Cardiac ventricle fibroblast (primary cell): Measurements from ENCODE around the gene HSPA12B. TPM values are rescaled to one million over a fixed set of nuclear protein-coding genes. Genes with fewer than 3 reads are reported as not detected.

Experiments
- total RNA-seq: library from RNA; depleted of rRNA; stranded (reverse); fragments of >200 nt; gene quantifications from 2 replicates; pipeline ENCODE4 v1.2.3, GENCODE V29; 2015

The HSPA12B gene
- 1.1 and 1.3 TPM in 2 replicates for total RNA-seq

DNA sequence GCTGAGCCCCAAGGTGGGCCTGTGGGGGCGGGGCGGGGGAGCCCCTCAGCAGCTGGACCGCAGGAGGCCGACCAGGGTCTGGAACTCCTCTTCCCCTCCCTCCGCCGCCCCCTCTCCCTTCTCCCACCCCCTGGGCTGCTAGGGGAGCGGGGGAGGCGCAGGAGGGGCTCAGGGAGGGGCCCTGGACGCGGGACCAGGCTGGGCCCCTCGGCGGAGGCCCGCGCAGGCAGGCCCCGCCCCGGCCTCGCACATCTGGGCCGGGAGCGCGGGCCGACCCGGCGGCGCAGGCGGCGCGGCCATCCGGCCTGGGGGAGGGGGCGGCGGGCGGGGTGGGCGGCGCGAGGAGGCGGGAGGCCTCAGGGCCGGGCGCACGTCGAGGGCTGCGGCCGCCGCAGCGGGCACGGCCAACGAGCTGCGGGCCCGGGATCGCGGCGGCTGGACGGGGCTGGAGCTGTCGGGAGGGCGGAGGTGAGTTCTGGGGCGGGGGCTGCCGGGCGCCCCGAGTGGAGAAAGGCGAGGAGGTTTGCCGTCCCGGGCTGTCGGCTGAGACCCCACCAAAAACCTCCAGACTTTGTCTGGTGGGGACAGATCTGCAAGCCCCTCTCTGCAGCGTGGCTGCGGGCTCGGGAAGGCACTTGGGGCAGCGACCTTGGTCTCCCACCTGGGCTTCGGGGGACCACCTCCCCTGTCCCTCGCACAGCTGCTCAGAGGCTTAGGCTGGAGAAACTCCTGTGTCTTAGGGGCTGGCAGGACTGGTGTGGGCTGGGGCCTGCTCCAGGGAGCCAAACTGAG, at the start of gene HSPA12B:
Gene HSPA12B, plus strand, starts transcription at position 359 of the 792 bp plus-strand sequence. CDS start 5,990 bp downstream, outside the sequence.

DNA sequence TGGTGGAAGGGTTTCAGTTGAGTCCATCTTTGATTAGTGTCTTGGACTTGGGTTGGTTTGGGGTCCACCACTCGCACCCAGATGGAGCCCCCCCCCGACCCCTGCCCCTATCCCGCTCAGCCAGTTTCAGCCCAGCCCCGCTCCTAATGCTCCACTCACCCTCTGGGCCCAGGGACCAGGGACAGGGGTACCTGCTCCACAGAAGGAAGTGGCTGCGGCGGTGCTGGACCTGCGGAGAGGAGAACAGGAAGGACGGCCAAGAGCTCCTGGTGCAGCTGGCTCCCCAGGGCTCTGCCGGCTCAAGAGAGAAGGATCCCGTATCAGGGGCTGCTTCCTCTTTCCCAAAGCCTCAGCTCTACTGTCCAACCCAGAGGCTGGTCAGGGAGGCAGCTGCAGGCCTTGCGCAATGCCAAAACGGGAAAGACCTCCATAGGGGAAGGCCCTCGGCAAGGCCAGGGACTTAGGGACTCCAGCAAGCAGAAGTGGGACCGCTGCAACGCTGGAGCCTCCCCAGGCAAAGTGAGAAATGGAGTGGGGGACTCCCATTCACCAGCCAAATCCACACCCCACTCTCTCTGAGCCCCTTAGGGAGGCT, 20.1 kb upstream of the HSPA12B start, which contains the start of gene SIGLEC1:
Gene SIGLEC1, minus strand, starts transcription at position 322 of the 595 bp plus-strand sequence. CDS start 5,472 bp downstream, outside the sequence.

GRCh38 chr20:3767427-3768341, 35.2 kb downstream of the HSPA12B start, which contains the start of gene ADISSP:
TSS of gene ADISSP (minus strand) at chr20:3767753. CDS start at chr20:3760100, 7,653 bp downstream.

GRCh38 chr20:3781153-3781910, 48.8 kb downstream of the HSPA12B start, which contains the start of gene SPEF1:
TSS of gene SPEF1 (minus strand) at chr20:3781448. CDS start at chr20:3781287, 161 bp downstream.

DNA sequence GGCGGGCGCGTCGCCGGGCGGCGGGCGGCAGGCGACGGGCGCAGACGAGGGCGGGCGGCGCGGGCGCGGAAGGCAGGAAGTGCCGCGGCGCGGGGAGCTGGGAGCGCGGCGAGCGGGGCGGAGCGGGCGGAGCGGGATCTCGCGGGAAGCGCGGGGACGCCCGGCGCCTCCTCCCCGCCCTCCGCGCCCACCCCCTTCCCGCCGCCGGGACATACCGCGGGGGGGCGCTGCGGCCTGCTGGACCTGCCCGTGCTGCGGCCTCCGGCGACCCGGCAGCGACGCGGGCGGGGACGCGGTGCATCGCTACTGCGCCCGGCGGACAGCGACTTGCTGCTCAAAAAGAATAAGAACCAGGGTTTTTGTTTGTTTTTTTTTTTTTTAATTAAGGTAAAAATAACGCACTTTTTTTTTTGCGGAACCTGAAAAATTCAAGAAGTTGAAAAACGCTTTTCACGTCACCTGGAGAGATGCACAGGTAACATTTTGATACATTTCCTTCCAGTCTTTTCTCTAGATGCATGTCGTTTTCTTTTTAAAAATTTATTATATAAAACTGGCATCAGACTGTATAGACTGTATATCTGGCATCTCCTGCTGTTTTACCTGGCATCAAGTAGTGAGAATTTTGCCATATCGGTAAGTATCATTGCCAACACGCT, 54.3 kb downstream of the HSPA12B start, which contains the start of gene CENPB:
Gene CENPB, minus strand, starts transcription at position 76 of the 659 bp plus-strand sequence. CDS start 257 bp downstream, outside the sequence.

DNA sequence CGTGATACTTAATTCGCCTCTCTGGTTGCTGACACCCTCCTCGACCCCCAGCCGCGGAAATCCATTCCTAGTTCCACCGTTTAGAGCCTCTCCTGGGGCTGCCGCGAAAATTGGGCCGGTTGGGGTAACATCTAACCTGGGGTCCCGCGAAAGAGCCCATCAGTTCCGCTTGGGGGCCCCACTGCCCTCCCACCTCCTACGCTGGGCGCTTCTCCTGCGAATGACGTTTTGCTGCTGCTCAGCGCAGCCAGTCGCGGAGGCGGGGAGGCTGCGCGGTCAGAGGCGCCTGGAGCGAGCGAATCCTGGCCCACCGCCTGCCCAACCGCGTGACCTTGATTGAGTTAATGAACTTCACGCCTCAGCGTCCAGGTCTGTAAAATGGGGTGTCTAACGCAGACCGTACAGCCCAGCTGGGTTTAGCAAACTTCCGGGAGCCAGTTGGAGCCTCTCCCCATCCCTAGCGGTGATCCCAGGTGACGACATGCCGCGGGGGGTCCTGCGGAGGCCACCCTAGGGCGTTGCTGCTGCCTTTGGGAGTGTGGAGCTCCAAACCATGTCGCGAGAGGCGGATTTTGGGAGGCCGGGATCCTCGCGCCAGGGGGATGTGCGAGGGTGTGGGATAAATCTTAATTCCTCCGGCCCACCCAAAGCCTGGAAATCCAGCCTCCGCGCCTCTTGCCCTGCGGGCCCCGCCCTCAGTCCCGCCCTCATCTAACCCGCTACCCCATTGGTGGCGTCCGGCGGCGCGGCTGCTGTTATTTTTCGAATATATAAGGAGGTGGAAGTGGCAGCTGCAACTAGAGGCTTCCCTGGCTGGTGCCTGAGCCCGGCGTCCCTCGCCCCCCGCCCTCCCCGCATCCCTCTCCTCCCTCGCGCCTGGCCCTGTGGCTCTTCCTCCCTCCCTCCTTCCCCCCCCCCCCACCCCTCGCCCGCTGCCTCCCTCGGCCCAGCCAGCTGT, 63.3 kb downstream of the HSPA12B start, which contains the start of gene CDC25B:
Gene CDC25B, plus strand, starts transcription at position 800 of the 958 bp plus-strand sequence. CDS start 222 bp downstream, outside the sequence.

Other genes with a start within 250 kb of the HSPA12B start
- not detected in 2 replicates for gene GFRA4, start 69.3 kb upstream of the HSPA12B start, total RNA-seq
- gene ADAM33, start 50.7 kb upstream of the HSPA12B start, total RNA-seq: 14.1 and 14.8 TPM in 2 replicates
- gene SIGLEC1, start 20.1 kb upstream of the HSPA12B start, total RNA-seq: not detected in 2 replicates
- 20.7 and 23.2 TPM in 2 replicates for gene ADISSP, start 35.1 kb downstream of the HSPA12B start, total RNA-seq
- not detected in 2 replicates for gene SPEF1, start 48.8 kb downstream of the HSPA12B start, total RNA-seq
- gene CENPB, start 54.1 kb downstream of the HSPA12B start, total RNA-seq: 54.4 and 55.2 TPM in 2 replicates
- 53.9 and 61.6 TPM in 2 replicates for gene CDC25B, start 63.6 kb downstream of the HSPA12B start, total RNA-seq
- gene AP5S1, start 87.9 kb downstream of the HSPA12B start, total RNA-seq: 21.6 and 23.3 TPM in 2 replicates
- 31.3 and 32.8 TPM in 2 replicates for gene MAVS, start 114.1 kb downstream of the HSPA12B start, total RNA-seq
- gene PANK2, start 156.7 kb downstream of the HSPA12B start, total RNA-seq: 30.5 and 32.1 TPM in 2 replicates